Tongue (tissue), 2 donors: ENCODE data around the gene MAN1C1. TPM values are rescaled to one million over a fixed set of nuclear protein-coding genes. Genes with fewer than 3 reads are reported as not detected.
A peak's percentile ranks its signal among the peaks of the same experiment; 100 is the strongest.

Source experiments
- DNase-seq: peaks from one replicate; pipeline ENCODE4 v3.0.0-alpha.2; 2015
- total RNA-seq: library from RNA; depleted of rRNA; stranded (reverse); fragments of >200 nt; gene quantifications from one replicate; pipeline ENCODE4 v1.2.3, GENCODE V29; 2014

Gene MAN1C1
- total RNA-seq, 1 donor from 2014 or later, result 8.7 TPM

DNA sequence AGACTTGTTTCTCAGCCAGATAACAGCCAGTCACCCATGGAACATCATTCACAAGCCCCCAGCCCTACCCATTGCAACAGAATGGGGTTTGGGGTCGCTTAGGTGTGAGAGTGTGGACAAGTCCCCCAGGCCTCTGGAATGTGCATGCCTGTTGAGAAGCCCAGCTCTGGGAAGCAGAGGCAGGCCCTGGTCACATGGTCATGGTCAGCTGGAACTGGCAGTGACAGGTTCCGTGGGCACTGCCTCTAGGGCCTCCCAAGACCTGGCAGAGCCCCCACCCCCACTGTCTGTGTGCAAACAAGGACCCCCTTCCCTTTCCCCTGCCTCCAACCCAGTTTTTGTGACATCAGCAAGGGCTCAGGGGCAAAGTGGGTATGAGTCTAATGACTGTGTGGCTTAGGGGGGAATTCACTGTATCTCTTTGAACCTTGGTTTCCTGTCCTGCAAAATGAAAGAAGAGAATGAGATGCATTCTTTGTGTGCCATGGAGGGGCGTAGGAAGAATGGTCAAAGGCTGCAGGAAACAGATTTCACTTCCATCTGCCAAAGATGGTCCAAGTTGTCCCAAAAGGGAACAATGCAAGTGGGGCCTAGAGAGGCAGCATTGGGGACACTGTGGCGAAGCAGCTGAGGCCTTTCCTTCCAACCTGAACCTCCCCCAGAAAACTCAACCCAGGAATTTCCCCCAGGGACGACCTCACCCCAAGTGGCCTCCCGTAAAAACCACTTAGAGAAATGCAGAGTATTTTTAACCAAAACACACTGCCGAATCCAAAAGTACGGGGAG lies 148.7 kb downstream of the MAN1C1 start:
- no peak for DNase-seq

DNA sequence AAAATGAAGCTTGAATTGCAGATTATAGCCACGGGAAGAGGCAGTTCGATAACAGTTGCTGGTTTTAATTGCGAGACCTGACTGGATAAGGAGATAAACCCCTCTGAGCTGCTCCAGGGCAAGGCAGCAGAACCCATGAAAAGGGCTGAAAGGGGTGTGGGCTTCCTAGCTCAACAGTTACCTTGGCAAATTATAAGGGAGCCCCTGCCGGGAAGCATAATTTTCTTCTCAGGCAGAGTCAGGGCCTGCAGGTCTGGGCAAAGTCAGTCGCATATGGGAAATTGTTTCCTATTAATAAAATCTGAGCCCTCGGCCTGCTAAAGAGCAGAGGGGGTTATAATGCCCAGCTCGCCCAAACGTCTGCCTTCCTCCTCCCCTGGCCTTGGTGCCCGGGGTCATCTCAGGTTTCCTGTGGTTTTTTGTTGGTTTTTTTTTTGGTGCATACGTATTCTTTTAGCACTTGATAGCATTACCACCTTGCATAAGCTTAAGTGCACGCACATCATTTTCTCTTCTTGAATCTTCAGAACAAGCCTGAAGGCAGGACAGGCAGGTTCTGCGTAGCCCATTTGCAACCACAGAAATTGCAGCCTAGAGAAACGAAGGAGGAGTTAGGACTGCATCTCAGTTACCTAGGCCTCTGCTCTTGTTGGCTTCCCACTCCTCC lies 149.5 kb downstream of the MAN1C1 start:
- peak; percentile 27 for DNase-seq

DNA sequence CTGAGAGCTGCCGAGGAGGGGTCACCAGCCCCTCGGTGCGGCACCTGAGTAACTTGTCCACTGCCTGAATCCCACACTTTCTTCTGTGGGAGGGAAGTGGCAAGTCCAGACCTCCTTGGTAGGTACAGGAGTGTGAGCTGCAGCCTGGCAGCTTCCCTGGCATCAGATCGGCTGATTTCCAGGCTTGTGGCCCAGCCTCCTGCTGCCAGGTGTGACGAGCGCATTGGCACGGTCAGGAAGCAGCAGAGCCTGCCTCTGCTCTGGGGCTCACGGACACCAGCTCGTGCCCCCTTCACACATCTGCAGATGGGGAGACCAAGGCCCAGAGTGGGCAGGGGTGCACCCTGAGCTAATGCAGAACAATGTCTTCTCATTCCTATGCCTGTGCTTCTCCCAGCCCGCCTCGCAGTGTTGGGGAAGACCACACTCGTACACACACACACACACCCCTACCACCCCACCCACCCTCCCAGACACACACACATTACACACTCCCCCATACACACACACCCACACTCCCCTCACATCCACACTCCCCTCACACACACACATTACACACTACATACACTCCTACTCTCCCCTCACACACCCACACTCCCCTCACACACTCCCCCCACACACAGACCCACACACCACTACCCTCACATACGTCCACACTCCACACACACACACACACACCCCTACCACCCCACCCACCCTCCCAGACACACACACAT lies 150.3 kb downstream of the MAN1C1 start:
- no peak for DNase-seq

DNA sequence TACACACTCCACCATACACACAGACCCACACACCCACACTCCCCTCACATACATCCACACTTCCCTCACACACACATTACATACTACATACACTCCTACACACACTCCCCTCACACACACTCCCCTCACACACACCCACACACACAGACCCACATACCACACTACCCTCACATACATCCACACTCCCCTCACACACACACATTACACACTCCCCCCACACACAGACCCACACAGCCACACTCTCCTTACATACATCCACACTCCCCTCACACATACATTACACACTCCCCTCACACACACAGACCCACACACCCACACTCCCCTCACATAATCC lies 150.8 kb downstream of the MAN1C1 start:
- no peak for DNase-seq

DNA sequence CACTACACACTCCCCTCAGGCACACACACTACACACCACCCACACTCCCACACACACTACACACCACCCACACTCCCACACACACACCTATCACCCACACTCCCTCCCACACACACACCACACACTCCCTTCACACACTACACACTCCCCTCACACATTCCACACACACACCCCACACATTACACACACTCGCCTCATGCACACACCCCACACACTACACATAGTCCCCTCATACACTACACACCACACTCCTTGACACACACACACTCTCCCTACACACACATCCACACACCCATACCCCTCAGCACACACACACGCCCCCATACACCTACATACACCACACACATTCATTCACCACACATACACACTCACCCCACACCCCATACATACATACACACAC lies 152.4 kb downstream of the MAN1C1 start:
- DNase-seq, result no peak

DNA sequence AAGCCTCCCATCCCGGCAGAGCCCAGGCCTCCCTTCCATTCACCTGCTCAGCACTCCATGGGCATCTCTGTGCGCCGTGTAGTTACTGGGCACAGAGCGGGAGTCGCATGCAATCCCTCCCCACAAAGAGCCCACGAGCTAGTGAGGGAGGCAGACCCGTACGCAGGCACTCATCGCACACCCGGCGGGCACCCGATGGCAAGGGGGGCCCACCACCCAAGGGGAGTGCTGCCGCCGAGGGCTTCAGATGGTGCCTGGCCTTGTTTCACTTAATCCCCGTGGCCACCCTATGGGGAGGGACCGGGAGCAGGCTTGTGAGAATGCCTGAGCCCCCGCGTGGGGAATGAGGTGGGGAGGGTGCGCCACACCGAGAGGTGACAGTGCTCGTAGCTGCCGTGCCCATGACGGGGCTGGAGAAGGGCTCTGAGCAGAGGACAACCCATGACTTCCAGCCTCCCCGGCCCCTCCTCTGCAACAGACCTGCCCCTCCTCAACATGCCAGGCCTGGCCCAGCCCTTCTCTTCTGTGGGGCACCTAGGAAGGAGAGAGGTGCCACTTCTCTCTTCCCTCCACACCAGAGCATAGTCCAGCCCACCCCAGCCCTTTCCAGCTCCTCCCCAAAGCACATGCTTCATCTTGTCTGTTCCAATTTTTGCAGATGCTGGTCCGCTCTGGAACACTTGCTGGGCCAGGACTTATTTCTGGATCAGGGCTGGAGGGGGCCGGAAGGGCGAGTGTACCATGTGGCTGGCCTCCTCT lies 153.2 kb downstream of the MAN1C1 start:
- no peak for DNase-seq

DNA sequence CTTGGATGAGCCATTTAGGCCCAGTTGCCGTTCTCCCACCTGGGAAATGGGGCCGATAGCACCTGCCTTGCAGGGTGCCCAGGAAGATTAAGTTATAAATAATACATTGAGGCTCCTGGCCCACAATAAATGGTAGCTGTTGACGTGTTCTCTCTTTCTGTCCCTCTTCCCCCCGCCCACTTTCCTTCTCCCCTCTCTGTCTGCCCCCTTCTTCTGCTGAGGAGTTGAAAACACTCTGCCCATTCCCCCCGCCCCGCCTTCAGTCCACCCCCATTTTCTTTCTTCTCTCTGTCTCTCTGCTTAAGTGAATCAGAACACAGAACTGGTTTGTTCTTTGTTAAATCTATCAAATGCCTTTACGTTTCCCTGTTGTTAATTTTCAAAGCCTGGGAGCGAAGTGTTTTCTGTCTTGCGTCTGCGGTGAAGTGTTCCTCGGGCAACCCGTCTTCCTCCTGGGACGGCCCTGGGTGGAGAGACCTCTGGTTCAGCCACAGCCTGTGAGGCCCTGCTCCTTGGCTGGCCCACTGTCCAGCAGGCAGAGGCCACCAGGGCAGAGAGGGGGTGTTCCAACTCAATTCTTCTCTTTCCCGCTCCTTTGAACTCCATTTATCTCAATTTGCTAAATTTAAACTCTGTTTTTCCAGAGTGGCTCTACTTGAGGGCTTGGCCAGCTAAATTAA lies 154.1 kb downstream of the MAN1C1 start:
- DNase-seq, result no peak

DNA sequence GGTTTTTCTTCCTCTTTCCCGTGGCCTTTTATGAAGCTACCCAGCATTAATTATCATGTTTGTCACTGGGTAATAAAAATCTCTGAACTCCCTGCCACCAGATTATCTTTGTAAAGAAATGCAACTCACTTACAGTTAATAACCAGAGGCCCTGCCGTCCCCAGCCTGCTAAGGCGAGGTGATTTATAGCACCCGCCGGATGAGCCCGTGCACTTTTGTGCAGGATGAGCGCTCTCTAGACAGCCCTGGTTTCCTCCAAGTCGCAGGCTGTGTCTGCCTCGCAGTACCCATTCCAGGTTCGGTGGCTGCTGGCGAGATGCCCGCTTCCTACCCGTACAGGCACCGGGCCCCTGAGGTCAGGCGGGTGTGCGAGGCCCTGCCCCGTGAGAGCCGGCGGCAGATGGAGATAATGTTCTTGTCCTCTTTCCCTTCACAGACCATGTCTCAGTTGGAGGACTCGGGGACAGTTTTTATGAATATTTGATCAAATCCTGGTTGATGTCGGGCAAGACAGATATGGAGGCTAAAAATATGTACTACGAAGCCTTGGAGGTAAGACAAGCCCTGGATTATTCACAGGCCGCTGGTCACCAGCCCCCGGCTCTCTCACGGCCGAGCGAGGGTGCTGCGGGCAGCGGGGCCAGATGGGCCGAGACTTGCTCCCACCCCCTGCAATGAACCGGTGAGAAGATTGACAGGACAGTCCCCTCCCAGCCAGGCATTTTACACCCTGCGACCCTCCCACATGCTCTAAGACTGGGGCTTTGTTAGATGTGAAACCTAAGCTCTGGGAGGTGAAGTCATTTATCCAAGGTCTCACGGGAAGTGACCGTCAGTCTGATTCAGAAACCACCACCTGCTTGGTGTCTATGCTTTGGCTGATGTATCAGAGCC lies 154.9 kb downstream of the MAN1C1 start:
- peak; percentile 27 for DNase-seq

DNA sequence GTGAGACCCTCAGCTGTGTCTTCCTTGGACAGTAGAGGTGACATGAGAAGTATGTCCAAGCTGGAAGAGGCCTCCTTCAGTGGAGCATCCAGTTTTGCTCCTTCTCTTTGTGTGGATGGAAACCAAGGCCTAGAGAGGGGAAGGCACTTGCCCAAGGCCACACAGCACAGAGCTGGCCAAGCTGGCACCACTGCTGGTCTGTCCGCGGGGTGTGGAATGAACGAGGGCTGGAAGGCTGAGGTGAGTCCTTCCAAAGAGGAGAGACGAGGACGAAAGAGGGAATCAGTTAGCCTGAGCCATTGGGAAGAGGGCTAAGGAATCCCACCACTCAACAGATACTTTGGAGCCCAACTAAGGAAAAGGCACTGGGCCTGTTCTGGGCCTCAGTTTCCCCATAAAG lies 155.6 kb downstream of the MAN1C1 start:
- DNase-seq, result no peak

DNA sequence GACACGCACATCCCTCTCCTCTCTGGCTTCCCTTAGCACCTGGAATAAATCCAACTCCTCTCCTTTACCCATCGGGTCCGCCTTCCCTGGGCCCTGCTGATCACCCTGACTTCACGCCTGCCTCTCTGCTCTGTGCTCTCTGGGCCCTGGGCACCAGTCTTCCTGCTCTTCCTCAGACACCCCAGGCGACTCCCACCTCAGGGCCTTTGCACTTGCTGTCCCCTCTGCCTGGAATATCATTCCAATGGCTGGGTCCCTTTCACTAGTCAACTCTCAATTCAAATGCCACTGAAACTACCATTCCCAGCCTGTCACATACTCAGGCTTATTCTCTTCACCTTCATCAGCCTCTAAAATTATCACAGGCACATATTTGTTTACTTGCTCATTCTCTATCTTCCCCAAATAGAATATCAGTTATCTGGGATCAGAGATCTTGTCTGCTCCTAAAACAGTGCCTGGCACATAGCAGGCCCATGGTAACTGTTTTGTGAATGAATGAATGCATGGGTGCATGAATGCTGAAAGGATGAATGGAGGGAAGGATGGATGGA lies 156.2 kb downstream of the MAN1C1 start:
- DNase-seq, result no peak

DNA sequence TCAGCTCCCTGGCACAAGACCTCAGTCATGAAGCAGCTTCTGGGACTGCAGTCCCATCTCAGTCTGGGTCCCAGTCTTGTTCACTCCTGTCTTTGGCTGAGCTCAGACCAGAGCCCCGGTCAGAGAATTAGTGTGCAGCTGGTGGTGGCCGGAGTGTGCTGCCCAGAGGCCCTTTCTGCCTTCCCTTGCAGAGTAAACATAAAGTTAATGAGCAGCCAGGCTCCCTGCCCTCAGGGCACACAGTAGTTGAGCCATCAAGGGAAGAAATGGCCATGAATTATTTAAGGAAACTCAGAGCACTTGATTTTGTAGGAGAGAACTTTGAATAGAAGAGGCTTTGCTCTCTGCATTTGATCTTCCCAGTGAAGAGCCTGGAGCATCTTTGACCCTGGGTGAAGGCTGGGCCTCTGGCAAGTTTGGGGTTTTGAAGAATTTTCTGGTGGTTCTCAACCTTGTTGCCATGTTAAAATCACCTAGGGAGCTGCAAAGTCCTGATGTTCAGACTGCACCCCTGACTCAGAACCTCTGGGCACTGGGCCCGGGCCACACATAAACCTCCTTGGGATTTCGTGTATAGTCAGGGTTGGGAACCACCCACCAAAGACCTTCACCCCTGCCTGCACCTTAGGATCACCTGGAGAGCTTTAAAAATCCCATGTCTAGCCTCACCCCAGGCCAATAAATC lies 157.0 kb downstream of the MAN1C1 start:
- no peak for DNase-seq

DNA sequence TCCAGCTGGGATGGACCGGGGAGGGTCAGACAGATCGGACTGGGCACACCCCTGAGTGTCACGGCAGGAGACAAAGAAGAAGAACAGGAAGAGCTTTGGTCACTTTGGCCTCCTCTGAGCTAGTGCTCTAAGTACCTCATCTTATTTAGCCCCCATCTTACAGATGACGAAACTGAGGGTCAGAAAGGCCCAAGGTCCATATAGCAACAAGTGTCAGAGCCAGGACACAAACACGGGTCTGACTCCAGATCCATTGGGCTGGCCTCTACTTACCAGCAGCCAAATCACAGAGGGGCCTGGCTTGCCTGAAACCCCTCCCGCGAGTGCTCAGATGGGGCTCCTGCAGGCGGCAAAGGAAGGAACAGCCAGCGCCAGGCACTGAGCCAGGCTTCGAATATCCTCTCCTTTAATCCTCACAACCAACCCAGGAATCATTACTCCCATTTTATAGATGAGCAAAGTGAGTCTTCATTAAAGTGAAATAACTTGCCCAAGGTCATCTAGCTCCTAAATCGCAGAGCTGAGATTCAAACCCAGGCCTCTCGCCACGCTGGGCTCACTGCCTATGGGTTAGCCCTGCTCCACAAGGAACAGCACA lies 157.7 kb downstream of the MAN1C1 start:
- no peak for DNase-seq

DNA sequence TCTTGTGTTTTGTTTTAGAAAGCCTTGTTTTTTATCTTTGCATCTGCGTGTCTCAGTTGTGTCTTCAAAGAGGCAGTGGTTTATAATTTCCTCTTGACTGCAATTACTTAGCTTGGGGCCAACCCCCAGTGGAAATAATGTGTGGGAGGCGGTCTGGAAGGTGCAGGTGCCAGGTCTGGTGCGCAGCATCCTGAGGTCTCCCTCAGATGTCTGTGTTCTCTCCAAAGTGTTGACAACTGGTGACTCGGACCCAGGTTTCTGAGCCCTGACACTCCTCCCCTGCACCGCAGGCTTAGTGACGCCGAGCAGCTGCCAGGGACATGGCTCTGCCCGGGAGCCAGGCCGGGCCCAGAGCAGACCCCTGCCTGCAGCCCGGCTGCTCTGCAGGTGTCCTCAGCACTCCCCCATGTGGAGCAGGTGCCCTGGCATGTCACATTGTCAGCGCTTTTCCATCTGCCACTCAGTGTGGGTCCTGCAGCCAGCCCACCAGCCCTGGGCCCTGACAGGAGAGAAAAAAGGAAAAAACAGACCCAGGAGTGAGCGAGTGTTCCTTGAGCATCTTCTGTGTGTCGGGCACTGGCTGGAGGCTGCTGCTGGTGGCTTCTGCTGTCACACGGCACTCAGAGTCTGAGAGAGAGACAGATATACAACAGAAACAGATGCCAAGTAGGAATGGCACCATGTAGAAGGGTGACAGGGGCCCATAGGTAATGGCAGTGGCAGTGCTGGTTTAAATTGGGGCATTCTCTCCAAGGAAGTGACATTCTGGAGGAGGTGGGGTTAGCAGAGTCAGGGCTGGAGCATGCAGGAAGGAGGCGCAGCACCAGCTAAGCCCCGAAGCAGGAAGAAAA lies 158.6 kb downstream of the MAN1C1 start:
- peak; percentile 67 for DNase-seq

DNA sequence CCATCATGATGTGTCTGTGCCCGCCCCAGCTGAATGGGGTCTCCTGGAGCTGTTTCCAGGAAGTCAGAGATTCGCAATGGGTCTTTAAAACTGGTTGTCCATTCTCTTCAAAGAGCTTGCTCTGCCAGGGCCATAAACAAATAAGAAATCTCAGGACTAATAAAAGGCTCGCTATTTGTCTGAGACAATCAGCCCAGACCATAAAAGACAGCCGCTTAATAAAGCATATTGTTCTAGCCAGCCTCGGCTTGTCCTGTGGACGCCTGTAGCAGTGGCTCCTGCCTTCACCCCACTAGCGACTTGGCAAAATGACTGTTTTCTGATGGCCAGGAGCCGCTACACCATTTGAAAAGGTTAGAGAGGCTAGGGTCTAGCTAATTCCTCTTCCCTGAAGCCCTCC lies 162.8 kb downstream of the MAN1C1 start:
- DNase-seq, result no peak

DNA sequence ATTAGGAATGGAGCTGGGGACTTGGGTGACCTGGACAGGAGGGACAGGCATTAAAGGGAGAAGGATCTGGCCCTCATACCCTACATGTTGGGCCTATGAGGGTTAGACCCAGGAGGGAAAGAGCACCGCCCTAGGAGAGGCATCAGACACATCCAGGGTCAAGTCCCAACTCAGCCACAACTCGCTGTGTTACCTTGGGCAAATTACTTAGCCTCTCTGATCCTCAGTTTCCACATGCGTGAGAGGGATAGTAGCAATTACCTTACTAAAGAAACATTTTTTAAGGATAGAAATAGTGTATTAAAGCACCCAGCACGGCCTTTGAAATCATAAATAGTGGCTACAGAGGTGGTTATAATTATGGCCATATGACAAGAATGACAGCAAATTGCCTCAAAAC lies 163.3 kb downstream of the MAN1C1 start:
- no peak for DNase-seq

DNA sequence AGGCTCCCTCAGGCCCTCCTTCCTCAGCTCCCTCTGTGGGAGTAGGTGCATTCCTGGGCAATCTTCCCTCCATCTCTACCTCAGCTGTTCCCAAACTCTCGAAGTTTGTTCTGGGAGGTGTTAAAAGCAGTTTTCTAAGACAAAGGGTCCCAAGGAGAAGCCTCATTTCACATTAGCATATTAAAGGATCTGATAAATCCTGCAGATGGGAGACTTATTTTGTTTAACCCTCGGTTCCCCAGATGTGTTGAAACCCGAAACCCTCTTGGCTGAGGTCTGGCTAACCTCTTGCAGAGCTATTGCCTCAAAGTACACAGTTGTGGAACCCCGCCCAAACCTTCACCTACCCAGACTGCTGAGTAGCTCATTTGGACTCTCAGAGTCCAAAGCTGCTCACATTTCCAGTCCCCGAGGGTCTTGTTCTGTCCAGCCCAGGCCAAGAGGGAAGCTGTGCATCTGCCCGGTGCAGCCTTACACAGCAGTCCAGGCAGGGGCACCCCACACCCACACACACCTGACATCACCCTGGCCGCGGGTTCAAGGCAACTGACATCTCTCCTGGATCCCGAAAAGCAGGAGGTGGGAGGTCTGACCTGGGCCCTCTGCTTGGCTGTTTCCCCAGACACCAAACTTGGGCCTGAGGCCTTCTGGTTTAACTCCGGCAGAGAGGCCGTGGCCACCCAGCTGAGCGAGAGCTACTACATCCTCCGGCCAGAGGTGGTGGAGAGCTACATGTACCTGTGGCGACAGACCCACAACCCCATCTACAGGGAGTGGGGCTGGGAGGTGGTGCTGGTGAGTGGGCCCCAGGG lies 163.9 kb downstream of the MAN1C1 start:
- DNase-seq, result peak; percentile 83

DNA sequence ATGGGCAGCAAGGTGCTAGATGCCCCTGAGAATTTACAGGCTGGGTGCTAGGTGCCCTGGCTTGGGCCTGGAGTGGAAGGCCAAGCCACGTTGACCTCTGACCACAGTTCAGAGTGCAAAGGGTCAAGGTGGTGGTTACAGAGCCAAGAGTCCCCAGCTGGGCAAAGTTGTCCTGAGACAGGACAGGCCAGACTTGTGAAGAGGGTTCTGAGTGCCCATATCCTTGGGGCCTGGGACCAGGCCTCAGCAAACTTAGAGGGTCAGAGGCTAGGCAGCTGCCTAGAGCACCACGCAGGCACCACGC lies 164.5 kb downstream of the MAN1C1 start:
- no peak for DNase-seq

DNA sequence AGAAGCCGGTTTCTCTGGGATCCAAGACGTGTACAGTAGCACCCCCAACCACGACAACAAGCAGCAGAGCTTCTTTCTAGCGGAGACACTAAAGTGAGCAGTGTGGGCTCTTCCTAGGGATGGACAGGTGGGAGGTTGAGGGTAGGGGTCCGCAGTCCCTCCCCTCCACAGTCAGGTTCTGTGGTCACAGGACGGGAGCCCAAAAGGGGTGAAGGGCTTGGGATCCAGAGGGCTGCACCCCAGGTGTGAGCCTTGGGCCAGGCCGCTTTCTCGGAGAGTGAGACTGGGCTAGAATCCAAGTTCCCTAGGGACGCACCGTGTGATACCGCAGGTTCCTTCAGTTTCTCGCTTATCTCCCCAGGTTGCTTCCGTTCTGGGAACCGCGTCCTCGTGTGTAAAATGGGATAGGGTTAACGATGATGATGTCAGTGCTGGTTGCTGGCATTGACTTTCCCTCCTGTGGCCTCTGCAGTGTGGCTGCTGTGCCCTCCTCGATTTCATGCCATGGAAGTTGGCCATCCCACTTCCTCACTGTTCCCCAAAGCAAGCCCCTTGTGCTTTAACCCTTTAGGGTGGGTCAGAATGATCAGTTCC lies 166.1 kb downstream of the MAN1C1 start:
- DNase-seq, result no peak
